ENCODE measurements around the gene TLR4. TPM values are rescaled to one million over a fixed set of nuclear protein-coding genes. Genes with fewer than 3 reads are reported as not detected.

Gene TLR4
- total and polyA plus RNA-seq, 9 of the 15 experiments (the other 6 are each of a cell fraction or from before 2014, with no cell fraction given) = 0.02 TPM; not detected in 8

- no peak for TF ChIP-seq ZBTB5 (IDR thresholded peaks at IDR 0.05)
- no peak for TF ChIP-seq MCM3 (IDR thresholded peaks at IDR 0.05)
- no peak for TF ChIP-seq SAFB (IDR thresholded peaks at IDR 0.05; ENCODE audit: borderline replicate concordance, low read depth, low read length)
- no peak for TF ChIP-seq CGGBP1 (CRISPR knock-in tag; IDR thresholded peaks at IDR 0.05)
- no peak for TF ChIP-seq PRPF4 (IDR thresholded peaks at IDR 0.05; ENCODE audit: insufficient read depth, low read depth, low read length, poor library complexity, severe bottlenecking)
- no peak for TF ChIP-seq RBM17 (IDR thresholded peaks at IDR 0.05; ENCODE audit: borderline replicate concordance, low read depth, low read length)
- TF ChIP-seq EGR1 (conservative IDR thresholded peaks at IDR 0.05) = no peak
- no peak for TF ChIP-seq PTBP1 (IDR thresholded peaks at IDR 0.05; ENCODE audit: low read depth, low read length)
- TF ChIP-seq MCM7 (IDR thresholded peaks at IDR 0.05) = no peak
- no peak for TF ChIP-seq ZNF174 (CRISPR knock-in tag; IDR thresholded peaks at IDR 0.05)
Observed at GRCh38 chr9:117704597-117704996, 394 bp downstream of the TLR4 start (continued).

GRCh38 chr9:117705386-117705785 lies 1.2 kb downstream of the TLR4 start:
- Histone ChIP-seq H3K27me3 (ENCODE audit: control insufficient read depth in 2 of 2, insufficient read depth in 2 of 2, low read length in 2 of 2) (no peaks in the 10 kb centered on the region), H3K4me2 (ENCODE audit: insufficient read depth, low read length) (no peak overlapping the region), H3K79me2 (ENCODE audit: control insufficient read depth, insufficient read depth, low read length) (no peaks in the 10 kb centered on the region), H3K9me1 (ENCODE audit: control insufficient read depth, insufficient read depth, low read length) (no peaks in the 10 kb centered on the region), H3K9ac (ENCODE audit: insufficient read depth in 1 of 2, low read depth in 2 of 2, low read length in 2 of 2) (no peak overlapping the region), H3K4me1 (replicated peaks in 1 of 2; ENCODE audit: control insufficient read depth in 2 of 2, insufficient read depth in 2 of 2, low read length in 2 of 2) (no peaks in the 10 kb centered on the region), H3K9me3 (replicated peaks; ENCODE audit: control insufficient read depth, insufficient read depth, low read depth, low read length) (no peaks in the 10 kb centered on the region), H3K4me3 (no peak overlapping the region), H3K27ac (ENCODE audit: extremely low read depth, low read depth, low read length) (no peak overlapping the region), H2AFZ (ENCODE audit: low read depth, low read length) (no peak overlapping the region), H4K20me1 (replicated peaks; ENCODE audit: control insufficient read depth, insufficient read depth, low read length) (no peaks in the 10 kb centered on the region), H3K36me3 (ENCODE audit: control insufficient read depth, insufficient read depth, low read length) (no peaks in the 10 kb centered on the region)
- no TSS peak for BruUV-seq (replicated peaks)
- in situ Hi-C loops (cut with MboI) = no loop called here
- DNase-seq (ENCODE audit: extremely low read depth in 1 of 4, low spot score in 3 of 4) (no peak), ATAC-seq (no peak), FAIRE-seq (no peak)
- intact Hi-C loops (cut with micrococcal nuclease) = no loop called here
- CTCF ChIA-PET (ENCODE audit: low intra/inter-chr PET ratio) = no interaction called here
- POLR2A ChIA-PET = no interaction called here
- TF ChIP-seq ZNF695 (CRISPR knock-in tag; IDR thresholded peaks at IDR 0.05) (no peak), GABPA (tag; conservative IDR thresholded peaks at IDR 0.05; ENCODE audit: low read depth) (no peak), ZFP36 (IDR thresholded peaks at IDR 0.05; ENCODE audit: low read depth, low read length, partially characterized antibody) (no peak), TAF15 (IDR thresholded peaks at IDR 0.05; ENCODE audit: low read depth, low read length) (no peak), SMAD1 (IDR thresholded peaks at IDR 0.05; ENCODE audit: low read depth, low read length, partially characterized antibody) (no peak), MEF2D (tag; conservative IDR thresholded peaks at IDR 0.05; ENCODE audit: low read depth) (no peak), ZNF274 (IDR thresholded peaks at IDR 0.05; ENCODE audit: borderline replicate concordance, low read depth, low read length) (no peak), AFF1 (IDR thresholded peaks at IDR 0.05; ENCODE audit: low read depth in 1 of 2, partially characterized antibody in 2 of 2) (no peak)
- 5% methylated on average over 2 of the region's 2 CpGs for WGBS (ENCODE audit: insufficient coverage, low coverage, missing lambda C conversion rate)

All from K562 (cell line).